Measurements from ENCODE around the gene CYP2R1.

DNA sequence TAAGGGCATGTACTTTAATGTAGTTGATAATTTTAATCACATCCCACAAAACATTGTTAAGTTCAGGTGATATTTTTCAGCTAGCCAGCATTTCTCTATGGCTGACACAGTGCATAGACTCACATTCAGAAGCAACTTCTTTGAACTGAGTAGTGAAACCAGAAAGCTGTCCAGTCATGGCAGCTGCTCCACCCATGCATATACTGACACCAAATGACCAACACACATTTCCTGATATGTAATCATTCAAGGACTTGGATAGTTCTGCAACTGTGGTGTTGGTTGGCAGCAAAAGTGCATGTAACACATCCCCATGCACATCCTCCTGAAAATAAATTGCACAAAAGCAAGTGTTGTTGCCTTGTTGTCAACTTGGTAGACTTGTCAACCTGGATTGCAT is 40.4 kb upstream of the CYP2R1 start:
- TF ChIP-seq CTCF (IDR thresholded peaks at IDR 0.05): no peak
- TF ChIP-seq POLR2A (IDR thresholded peaks at IDR 0.05): no peak

Data from body of pancreas (tissue), 4 donors.